SW480 (cell line): Measurements from ENCODE around the gene TTLL11.

Experiments
- DNase-seq: peaks from one replicate; pipeline ENCODE4 v3.0.0-alpha.2; 2016; ENCODE audit warnings: low spot score

TTLL11 gene

GRCh38 chr9:121937240-121937639 is 155.9 kb downstream of the TTLL11 start:
- no peak for DNase-seq

GRCh38 chr9:121935739-121936138 is 157.4 kb downstream of the TTLL11 start:
- no peak for DNase-seq

GRCh38 chr9:121930956-121931355 is 162.2 kb downstream of the TTLL11 start:
- DNase-seq: no peak

GRCh38 chr9:121929893-121930875 is 162.9 kb downstream of the TTLL11 start:
- no peak for DNase-seq

GRCh38 chr9:121927636-121928035 is 165.5 kb downstream of the TTLL11 start:
- DNase-seq: no peak

GRCh38 chr9:121927081-121927480 is 166.0 kb downstream of the TTLL11 start:
- no peak for DNase-seq

GRCh38 chr9:121926351-121926801 is 166.7 kb downstream of the TTLL11 start:
- no peak for DNase-seq

- no peak for DNase-seq
These were observed 167.2 kb downstream of the TTLL11 start for GRCh38 chr9:121925935-121926334.

- no peak for DNase-seq
These were observed 168.4 kb downstream of the TTLL11 start for GRCh38 chr9:121924700-121925099.

GRCh38 chr9:121921444-121921843 is 171.7 kb downstream of the TTLL11 start:
- DNase-seq: no peak

GRCh38 chr9:121917375-121918335 is 175.5 kb downstream of the TTLL11 start:
- DNase-seq: no peak

GRCh38 chr9:121915304-121915625 is 177.8 kb downstream of the TTLL11 start:
- no peak for DNase-seq

GRCh38 chr9:121914604-121915303 is 178.4 kb downstream of the TTLL11 start:
- no peak for DNase-seq

GRCh38 chr9:121914017-121914595 is 179.0 kb downstream of the TTLL11 start:
- no peak for DNase-seq

GRCh38 chr9:121912812-121913627 is 180.1 kb downstream of the TTLL11 start:
- no peak for DNase-seq

- DNase-seq: no peak
These were observed 182.5 kb downstream of the TTLL11 start for GRCh38 chr9:121910491-121911040.

GRCh38 chr9:121909111-121909510 is 184.0 kb downstream of the TTLL11 start:
- no peak for DNase-seq

- no peak for DNase-seq
These were observed 186.8 kb downstream of the TTLL11 start for GRCh38 chr9:121906074-121906870.

- DNase-seq: no peak
These were observed 190.5 kb downstream of the TTLL11 start for GRCh38 chr9:121902461-121903135.
